NCI-H510A (cell line): ENCODE data around the gene LOC128125822.

Source experiments
- DNase-seq: peaks from one replicate; lab custom pipeline; 2025; lab: John Stamatoyannopoulos, UW

LOC128125822 gene

DNA sequence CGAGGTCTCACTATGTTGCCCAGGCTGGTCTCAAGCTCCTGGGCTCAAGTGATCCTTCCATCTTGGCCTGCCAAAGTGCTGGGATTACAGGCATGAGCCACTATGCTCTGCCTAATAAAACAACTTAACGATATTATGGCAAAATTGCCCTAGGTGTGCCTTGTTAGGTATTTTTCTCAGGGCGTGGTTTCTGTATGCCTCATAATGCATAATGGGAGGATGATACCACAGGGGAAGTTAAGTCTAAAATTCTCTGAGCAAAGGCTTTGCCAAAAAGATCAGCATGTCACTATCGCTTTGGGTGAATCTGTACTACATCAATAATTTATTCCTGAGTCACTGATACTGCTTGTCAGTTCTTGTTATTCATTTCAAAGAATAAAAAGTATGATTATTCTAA, 15.9 kb upstream of the LOC128125822 start:
- no peak for DNase-seq

DNA sequence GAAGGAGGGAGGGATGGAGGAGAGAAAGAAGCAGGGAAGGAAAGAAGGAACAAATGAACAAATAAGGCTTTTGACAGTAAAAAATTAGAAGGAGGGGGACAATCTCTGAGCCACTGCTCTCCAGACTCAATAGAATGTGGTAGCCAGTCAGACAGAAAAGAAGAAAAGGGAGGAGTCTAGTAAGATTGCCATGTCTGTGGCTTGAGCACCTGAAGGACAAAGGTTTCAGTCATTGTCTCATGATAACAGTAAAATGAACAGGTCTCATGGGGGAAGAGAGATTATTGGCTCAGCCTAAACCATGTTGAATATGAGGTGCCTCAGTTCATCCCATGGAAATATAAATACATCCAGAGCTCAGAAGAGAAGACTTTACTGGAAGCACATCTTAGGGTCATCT, 14.0 kb upstream of the LOC128125822 start:
- DNase-seq = no peak

DNA sequence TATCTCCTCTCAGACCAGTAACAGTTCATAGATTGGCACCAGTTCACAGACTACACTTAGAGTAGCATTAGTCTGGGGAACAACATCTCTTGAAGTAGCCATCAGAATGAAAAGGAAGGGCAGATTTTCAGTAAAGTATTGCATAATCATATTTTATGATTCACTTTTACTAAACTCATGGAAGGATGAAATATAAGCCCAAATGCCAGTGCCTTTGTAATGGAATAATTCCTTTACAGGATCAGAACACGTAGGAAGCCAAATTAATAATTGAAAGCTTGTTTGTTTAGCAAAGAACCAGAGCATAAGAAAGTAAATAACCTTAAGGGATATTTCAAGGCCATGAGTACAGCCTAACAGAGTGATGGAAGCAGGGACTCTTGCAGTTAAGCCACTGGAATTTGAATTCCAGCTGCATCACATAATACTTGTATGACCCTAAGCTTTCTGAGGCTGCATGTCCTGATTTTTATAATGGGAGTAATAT, 11.4 kb upstream of the LOC128125822 start:
- DNase-seq = no peak

- DNase-seq = no peak
These were observed 11.0 kb upstream of the LOC128125822 start for GRCh38 chr6:63561288-63561687.

DNA sequence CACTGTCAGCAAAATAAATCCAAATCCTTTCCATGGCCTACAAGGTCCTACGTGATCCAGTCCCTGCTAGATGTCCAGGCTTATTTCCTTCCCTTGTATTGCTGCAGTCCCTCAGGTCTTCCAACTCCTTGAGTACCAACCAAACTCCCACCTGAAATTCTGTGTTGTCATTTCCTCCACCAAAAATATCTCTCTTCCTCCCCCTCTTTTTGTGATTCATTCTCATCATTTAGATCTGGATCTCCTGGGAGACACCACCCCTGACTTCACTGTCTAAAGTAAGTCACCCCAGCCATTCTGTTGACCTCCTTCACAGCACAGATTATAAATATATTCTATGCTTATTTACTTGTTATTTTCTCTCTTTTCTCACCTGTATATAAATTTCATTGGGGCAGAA, 9.0 kb upstream of the LOC128125822 start:
- no peak for DNase-seq

- no peak for DNase-seq
These were observed 7.1 kb upstream of the LOC128125822 start for GRCh38 chr6:63565058-63565726.

DNA sequence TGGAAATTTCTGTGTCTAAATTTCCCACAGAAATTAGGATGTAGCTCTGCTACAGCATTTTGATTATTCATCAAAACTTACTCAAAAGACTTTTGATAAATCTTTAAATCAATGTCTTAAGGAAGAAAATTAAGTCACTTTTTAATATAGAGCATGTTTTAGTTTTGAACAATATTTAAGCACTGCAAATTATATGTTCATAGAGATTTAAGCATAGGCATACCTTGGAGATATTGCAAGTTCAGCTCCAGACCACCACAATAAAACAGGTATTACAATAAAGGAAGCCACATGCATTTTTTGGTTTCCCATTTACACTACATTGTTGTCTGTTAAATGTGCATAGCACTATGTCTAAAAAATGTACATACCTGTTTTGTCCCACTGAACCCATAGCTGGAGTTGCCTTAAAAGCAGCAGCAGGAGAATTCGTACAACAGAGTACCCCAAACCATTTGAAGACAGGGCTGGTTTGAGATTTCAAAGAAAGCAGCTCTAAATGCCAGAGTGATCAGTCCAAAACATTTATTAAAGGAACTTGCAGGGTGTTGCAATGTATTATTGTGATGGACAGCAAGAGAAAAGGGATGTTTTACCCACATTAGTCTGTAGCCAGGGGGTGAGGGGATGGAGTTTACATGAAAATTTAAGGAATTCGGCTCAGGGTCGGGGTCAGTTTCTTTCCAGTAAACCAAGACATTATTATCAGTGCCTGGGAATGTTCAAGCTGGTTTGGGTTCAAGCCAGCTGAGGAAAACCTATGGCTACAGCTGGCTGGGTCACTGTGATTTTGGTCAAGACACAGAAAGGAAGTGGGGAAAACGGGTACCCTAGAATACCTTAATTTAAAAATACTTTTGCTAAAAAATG, 6.3 kb upstream of the LOC128125822 start:
- DNase-seq = no peak

- DNase-seq = no peak
These were observed 4.3 kb upstream of the LOC128125822 start for GRCh38 chr6:63567966-63568365.

DNA sequence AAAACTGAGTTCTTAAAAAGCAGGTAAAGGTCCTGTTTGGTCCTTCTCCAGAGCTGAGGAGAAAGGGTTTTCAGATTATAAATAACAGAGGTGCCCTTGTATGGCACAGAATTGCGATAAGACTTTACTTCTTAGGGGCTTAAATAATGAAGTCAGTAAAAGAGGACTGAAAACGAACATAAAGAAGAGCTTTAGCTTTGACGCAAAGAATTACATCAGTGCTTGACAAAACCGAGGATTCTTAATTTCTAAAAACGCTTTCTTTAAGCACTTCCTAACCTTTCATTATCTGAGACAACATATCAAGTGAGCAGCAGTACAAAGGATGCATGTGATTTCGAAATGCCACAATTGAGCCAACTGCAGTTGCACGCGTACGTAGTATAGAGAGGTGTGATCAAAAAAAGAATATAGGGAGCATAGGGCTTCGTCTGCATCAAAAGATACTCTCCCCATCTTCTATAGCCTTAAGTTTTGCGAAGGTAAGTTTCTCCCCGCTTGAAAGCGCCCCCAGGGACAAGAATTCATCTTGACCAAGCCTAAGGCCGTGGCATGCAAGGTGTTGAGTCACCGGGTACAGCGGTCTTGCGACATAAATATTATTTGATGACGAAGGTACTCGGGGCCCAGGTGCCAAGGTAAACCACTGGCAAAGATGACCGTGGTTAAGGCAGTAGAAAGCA, 778 bp upstream of the LOC128125822 start:
- DNase-seq = peak; percentile 56

DNA sequence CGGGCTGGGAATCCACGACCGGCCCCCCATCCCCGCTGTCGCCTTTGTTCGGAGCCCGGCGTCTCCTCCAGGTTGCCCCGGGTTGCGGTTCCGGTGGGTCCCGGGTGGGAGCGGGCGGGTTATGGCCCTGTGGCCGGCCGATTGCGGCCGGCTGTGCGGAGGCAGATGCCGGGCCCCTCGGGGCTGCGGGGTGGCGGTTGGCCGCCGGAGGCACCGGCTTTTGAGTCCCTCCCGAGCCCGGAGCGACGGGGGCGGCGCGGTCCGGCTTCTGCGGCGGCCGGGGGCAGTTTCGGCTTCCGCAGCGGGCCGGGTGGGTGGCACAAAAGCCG, 431 bp downstream of the LOC128125822 start:
- DNase-seq = no peak

- peak; percentile 78 for DNase-seq
These were observed 1.0 kb downstream of the LOC128125822 start for GRCh38 chr6:63573076-63573898.

DNA sequence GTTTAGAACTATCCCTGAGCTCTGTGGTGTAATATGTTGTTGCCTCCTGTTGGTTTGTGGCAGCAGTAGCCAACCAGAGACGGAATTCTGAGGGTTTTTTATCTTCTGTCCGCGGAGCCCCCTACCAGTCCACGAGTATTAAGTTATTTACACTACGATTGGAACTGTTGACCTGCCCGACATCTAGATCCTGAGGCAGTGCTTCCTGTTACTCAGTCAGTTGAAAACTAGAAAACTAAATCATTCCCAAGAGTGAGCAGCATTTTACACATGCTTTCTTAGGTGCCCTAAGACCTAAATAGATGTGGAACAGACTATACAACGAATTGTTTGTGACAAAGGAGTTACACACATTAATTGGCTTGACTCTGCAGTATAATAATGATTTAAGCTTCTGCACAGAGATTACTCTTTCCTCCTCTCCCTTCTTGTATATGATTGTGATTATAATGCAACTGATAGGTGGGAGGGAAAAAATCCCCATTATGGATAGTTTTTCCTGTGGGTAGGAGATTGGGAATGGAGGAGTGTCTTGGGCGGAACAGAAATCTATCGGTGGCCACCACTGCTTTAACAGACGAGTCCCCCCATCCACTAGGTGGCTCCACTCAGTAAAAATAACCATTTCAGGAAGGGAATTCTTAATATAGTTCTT, 1.7 kb downstream of the LOC128125822 start:
- peak; percentile 36 for DNase-seq

GRCh38 chr6:63574554-63574900, 2.2 kb downstream of the LOC128125822 start:
- DNase-seq = no peak

DNA sequence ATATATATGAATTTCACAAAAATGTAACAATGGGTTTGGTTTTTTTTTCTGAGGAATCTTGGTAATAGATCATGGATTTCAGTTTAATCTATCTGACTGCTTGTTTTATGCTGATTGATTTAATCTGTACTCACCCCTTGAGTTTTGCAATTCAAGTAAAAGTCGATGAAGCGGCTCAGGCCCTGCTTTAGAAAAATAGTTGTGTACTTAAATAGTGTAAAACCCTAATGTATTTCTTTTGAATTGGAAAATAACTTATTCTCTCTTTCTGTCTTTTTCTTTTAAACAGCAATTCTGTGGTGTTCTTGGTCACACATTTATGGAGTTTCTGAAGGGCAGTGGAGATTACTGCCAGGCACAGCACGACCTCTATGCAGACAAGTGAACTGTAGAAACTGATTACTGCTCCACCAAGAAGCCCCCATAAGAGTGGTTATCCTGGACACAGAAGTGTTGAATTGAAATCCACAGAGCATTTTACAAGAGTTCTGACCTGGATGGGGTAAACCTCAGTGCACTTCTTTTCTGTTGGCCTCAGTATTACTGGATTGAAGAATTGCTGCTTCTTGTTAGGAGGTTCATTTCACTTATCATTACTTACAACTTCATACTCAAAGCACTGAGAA, 4.0 kb downstream of the LOC128125822 start:
- DNase-seq = no peak

DNA sequence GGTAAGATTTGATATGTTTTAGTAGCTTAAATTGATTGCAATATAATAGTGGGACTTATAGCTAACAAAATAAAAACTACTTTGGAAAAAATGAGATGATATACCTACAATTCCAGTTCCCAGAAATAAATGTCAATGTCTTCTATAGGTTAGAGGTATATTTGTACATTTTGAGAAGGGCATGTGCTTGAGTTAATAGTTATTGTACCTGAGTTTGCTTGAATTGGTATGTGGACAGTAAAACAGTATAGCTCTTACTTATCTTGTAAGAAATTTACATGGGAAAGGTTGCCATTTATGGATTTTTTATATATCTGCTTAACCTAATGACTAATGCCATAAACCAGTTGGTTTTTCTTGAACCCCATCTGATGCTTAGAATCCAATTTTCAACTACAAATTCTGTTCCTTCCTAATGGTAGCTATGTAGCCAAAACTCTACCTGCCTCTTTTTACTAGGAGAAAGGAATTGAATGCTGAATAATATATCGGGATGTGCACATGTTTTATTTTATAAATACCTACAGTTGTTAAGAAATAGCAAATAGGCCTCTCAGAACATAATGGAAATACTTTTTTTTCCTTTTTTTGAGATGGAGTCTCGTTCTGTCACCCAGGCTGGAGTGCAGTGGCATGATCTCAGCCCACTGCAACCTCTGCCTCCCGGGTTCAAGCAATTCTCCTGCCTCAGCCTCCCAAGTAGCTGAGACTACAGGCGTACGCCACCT, 4.9 kb downstream of the LOC128125822 start:
- DNase-seq = no peak

- no peak for DNase-seq
These were observed 6.5 kb downstream of the LOC128125822 start for GRCh38 chr6:63578757-63579156.

- DNase-seq = no peak
These were observed 7.8 kb downstream of the LOC128125822 start for GRCh38 chr6:63579937-63580703.

DNA sequence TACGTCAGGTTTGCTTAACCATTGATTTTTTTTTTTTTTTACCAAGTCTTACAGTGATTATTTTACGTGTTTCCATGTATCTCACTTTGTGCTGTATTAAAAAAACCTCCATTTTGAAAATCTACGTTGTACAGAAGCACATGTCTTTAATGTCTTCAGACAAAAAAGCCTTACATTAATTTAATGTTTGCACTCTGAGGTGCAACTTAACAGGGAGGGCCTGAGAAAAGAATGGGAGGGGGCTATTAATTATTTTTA, 8.4 kb downstream of the LOC128125822 start:
- DNase-seq = no peak

DNA sequence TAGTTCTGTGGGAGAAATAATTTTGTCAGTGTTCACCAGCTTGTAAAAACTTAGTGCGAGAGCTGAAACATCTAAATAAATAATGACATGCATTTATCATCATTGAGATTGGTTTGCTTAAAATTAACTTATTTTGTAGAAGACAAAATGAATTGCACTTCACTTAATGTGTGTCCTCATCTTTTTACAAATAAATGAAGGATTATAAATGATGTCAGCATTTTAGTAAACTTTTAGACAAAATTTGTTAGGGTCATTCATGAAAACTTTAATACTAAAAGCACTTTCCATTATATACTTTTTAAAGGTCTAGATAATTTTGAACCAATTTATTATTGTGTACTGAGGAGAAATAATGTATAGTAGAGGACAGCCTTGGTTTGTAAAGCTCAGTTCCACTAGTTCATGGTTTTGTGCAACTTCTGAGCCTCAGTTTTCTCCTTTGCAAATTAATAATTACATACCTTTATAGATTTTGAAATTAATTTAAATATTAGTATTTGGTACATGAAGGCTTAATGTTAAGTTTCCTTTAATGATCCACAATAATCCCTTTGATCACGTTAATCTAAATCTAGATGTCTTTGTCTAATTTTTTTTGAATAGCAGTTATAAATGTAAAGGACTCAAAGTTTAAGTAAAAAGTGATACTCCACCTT, 9.2 kb downstream of the LOC128125822 start:
- no peak for DNase-seq
